Mesenteric fat pad (tissue), 1 donor: ENCODE data around the gene ATP8A2. TPM values are rescaled to one million over a fixed set of nuclear protein-coding genes. Genes with fewer than 3 reads are reported as not detected.

ENCODE experiments used
- DNase-seq: peaks from one replicate; pipeline ENCODE4 v3.0.0-alpha.2; 2020; ENCODE audit warnings: low spot score
- total RNA-seq: library from RNA; stranded (reverse); fragmentation: NEBNext Ultra II Directional; extraction: Animal tissue kit (Norgen Biotek cat#: 25700); gene quantifications from one replicate; pipeline ENCODE4 v1.2.1, GENCODE V29; 2021
- donor health status: DM: yes; HTN: yes; CAD: no.

The ATP8A2 gene
- total RNA-seq, 1 donor from 2014 or later, result 0.10 TPM

DNA sequence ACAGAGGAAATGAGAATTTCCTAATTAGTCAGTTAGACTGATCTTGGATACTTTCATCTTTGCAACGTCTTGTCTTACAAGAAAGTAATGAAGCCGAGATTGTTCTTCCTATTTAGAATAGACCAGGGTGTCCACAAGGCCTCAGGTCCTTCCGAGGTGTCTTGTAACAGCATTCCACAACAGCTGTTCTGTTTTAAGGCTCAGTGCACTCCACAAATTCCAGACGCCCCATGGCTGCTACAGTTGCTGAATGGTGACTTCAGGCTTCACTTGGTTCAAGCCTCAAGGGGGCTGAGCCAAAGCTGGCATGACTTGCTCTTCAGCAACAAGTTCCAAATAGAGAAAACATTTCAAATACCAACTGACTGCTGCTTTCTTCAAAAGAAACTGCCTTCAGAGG, 536.6 kb downstream of the ATP8A2 start:
- no peak for DNase-seq

DNA sequence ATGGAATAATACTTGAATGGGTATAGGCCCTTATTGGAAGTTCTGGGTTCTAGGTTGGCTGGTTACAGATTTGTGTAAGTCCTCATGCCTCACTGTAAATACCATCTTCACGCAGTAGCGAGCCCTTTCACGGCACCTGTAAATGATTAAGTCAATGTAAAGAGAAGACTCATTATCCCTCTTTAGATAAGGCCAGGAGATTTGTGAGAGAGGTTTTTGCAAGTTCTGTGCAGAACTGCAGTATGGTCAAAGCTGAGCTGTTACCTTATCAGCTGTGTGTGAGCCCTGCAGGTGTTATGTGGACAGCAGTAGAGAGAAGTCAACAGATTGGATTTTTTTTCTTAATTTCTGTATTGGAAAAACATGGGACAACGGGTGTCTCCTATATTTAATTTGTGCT, 538.5 kb downstream of the ATP8A2 start:
- DNase-seq, result no peak

DNA sequence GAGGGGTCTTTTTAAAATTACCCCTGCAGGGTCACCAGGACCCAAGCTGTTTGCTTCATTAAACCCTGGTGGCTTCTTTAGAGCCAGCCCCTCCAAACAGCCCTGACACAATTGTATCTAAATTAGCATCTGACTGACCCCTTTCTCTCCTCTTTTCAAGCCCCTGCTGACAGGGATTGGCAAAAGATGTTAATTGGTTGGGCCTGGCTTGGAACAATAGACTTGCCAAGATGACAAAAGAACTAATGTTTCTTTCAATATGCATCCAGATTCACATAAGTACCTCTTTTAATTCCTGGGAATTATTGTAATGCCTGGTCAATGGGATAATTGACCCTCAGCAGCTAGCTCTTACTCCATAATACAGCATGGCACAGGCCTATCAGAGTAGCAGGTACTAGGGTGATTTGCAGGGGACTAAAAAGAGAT, 539.2 kb downstream of the ATP8A2 start:
- DNase-seq, result no peak

DNA sequence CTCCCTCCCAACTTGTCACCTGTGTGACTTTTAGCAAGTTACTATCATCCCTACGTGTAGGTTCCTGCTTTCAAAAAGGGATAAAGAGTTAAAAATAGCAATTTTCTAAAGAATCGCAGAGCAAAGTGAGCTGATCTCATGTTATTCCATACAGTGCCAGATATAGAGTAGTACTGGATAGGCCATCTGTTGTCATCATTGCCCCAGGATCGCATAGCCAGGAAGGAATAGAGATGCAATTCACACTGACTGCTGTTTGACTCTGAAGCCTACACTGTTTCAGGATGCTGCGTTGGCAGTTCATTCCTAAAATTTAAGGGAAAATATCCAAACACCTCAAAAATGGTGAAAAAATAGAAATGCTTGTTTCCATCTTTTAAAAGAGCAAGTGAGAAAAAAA, 541.2 kb downstream of the ATP8A2 start:
- DNase-seq, result no peak

DNA sequence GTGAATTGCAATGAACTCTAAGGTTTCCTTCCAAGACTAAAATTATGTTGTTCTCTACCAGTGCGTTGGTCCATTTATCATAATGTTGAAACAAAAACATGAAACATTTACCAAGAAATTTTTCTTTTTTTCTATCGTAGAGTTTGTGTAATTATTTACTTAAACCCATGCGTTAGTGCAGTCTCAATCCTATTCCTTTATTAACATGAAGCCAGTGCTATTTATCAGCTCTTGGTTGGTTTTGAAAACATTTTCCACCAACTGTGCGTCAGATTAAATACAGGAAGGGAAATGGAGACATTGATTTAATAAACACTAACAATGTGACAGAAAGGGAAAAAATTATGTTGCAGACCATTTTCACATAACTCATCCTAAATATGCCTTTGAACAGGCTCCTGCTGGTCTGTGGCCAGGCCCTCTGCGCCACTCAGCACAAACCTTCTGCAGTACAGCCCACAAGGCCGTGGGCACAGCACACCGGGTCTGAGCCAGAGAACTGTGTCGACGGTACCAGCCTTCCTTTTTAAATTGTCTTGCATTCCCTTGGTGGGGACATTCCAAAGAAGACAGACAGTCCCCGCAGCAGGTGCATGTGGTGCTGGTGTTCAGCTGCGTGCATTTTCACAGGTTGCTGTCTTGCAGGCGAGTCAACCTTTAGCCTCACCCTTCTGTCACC, 544.2 kb downstream of the ATP8A2 start:
- DNase-seq, result no peak

DNA sequence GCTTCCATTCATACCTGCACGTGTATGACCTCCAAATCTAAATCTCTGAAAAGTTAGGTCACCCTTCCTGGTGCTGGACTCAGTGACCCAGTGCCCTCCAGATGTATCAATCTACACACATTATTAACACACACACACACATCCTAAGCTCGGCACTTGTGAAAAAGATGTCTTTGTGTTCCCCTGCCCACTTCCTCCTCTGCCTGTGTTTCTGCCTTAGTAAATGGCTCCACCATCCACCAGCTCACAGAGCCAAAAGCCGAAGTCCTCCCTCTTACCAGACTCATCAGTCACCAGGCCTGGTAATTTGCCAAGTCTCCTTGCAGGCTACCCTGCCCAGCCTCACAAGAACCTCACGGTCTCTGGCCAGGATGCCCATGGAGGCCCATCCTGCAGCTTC, 548.5 kb downstream of the ATP8A2 start:
- no peak for DNase-seq

DNA sequence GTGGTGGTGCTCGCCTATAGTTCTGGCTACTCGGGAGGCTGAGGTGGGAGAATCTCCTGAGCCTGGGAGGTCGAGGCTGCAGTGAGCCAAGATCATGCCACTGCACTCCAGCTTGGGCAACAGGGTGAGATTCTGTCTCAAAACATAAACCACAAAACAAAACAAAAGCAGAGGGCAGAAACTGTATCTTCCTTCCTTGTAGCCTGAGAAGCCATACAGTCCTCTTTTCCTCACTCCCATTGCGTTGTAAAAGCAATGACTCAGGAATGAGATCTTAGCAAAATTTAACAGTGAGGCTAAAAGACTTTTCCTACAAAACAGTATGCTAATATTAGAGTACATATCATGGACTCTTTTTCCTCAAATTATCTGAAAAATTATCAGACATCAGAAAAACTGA, 549.2 kb downstream of the ATP8A2 start:
- DNase-seq, result no peak

DNA sequence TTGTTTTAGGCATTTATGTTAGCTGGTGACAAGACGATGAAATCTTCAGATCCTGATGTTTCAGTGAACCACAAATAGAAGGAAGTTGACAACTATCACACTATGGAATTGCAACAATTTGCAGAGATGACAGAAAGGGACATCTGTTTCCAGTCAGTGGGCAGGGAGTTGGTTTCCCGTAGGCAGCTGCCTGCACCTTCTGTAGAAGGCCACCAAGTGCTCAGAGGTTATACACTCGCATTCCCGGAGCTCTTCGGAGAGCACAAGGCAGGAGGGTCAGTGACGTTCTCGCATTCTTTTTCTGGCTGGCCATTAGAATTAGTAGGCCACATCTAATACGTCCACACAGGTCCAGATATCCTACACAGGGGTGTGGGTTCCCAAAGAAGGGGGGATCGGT, 550.6 kb downstream of the ATP8A2 start:
- DNase-seq, result no peak

DNA sequence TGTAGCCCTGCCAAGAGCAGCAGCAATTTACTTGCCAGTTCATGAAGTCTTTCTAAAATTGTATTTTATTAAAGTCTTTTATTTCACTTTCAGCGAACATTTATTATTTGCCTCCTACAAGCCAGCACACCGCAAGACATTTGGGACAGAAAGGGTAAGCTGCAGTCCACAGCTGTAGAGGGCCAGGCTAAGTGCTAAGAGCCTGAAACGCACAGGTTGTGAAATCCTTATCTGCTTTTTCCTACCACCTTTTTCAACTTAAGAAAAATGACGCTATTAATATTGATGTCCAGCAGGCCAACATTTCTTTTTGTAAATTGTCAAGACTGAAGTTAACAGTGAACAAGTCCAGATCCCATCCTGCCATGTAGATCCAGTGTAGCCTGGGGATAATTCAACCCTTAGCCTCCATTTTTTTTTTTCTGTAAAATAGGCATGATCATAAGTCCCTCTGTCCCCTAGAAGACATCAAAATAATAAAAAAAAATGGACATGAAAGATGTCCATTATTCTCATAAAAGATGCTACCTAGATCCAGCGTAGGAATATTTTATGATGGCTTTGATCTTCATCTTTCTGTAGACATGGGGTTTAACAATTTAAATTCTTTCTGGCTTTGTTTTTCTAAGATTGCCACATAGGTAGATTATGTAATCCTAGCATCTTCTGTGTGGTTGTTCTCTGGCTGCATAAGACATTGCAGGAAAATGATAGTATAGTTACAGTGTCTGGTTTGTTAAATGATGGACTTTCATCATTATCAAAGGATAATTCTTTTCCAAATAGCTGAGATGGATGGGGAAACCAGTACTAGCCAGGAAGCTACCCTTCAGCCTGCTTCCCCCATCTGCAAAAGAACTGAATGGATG, 551.7 kb downstream of the ATP8A2 start:
- DNase-seq, result no peak

DNA sequence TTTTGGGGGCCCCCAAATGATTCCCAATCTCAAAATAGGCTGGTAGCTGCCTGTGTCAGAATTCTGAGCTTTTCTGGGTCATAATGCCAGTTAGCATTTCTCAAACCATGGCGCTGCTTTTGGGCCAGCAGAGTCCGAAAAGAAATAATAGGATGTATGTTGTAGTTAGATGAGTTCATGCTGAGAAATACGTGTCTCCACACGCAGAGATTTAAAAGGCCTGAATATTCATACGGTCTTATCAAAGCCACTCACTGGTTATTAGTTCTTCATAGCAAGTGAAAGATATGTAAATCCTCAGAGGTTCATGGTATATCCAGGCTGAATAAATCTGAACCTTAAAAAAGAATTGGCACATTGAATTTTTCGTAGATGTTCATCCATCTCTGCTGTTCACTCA, 555.6 kb downstream of the ATP8A2 start:
- DNase-seq, result no peak

DNA sequence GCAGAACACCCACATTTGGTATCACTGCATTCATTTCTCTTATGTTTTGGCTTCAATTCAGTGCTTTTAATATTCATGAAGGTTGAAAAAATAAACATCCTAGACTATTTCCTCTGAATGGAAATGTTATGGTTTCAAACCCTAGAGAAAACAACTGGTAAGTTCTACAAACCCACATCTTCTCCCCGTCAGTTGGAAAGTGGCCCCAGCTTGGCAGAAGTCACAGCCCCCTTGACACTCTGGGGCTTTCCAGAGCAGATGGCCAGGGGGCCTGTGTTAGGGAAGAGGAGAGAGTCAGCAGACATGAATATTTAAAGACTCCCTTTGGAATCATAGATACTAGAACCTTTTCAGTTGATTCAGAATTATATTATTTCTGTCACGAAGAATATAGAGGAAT, 556.2 kb downstream of the ATP8A2 start:
- DNase-seq, result no peak

DNA sequence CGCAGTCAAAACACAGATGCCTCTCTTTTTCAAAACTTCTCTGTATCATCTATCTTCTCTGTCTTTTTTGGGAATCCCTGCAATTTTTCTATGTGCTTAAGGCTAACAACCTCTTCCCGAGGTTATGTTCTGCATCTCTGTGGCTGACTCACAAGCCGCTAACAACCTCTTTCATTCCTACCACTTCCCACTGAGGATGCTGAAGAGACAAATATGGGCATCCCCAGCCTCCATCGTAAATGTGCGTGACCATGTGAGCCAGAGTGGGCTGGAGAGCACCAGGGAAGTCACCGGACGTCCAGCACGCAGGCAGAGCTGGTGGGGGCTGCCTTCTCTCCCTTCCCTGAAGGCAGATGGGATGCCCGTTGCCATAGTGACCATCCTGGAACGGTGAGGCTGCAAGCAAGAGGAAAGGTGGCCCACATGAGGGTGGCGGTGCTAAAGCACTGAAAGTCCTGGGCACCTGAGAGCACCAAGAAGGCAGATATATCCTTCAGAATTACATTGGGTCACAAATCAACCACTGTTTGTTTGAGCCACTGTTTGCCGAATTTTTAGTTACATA, 557.2 kb downstream of the ATP8A2 start:
- DNase-seq, result no peak

DNA sequence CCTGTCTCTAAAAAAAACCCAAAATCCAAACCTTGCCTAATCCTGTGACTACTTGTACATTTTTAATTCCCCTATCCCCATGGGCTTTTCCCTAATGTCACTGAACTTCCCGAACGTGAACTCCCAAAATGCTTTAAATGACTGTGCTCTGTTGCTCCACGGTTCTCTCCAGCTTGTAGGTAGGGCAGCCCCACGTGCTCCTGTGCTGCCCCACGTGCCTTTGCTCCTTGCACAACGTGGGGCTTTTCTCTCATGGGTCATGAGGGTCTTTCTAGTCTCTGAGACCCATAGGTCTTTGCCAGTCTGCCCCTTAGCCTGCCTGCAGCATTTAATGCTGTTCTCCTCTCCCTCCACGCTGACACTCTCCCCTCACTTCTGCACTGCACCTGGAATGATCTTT, 558.0 kb downstream of the ATP8A2 start:
- no peak for DNase-seq

DNA sequence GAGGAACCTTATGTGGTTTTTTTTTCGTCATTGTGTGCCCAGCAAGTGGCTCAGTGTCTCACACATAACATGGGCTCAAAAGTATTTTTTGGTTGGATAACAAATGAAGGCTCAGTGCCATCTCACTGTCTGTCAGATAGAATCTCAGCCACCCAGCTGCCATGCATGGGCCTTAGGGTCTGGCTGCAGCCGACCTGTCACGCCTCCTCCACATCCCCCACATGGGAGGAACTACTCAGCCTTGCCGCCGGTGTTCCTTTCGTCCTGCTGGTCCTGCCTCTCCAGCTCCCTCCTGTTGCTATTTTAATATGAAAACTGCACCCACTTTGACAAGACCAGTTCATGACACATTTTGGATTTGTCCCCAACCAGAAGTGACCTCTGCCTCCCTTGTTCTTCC, 558.9 kb downstream of the ATP8A2 start:
- DNase-seq, result no peak

DNA sequence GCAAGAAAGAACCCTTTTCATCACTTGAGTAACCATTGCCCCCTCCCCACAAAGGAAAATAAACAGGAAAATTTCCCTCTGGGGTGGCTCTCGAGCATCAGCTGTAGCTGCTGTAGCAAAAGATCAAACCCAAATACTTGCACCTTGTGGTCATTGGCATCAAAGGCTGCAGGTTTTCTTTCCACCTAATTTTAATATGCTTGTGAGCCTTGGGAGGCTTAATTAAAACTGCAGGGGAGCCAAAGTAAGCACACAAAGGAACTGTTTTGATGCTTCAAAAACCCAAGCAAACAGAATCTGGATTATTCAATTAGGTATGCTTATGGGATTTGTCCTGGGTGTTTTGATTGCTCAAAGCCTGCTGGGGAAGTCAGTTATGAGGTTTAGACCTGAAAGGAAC, 560.6 kb downstream of the ATP8A2 start:
- no peak for DNase-seq

DNA sequence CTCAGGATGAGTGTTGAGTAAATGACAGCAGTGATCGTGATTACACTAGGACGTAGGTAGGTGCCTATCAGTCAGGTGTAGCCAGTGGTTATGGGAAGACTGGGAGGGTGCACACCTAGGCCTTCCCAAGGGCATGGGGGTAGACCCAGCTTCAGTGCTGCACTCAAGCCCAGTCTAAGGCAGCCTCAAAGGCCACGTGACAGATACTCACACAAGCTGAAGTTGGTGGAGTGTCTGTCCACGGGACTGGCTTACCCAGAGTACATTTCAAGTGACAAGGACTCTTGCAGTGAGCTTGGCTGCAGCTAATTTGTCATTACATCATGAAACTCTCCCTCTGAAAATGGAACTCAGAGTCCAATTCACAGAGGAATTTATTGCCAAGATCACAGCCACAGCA, 561.7 kb downstream of the ATP8A2 start:
- no peak for DNase-seq

DNA sequence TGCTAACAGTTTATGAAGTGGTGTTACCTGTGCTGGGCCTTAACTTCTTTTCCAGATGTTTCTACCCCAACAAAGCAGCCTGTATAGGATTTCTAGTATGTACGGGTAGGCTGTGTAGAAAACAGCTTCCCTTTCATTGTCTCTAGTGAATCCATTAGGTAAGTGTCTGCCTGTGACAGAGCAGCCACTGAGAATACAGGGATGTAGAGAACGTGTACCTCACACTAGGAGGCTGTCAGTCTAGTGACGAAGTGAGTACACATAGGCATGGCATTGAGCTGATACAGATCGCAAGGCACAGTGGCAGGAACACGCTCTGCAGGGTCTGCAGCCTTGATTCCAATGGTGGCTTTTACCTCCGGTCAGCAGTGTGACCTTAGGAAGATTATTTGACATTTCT, 562.4 kb downstream of the ATP8A2 start:
- DNase-seq, result no peak

DNA sequence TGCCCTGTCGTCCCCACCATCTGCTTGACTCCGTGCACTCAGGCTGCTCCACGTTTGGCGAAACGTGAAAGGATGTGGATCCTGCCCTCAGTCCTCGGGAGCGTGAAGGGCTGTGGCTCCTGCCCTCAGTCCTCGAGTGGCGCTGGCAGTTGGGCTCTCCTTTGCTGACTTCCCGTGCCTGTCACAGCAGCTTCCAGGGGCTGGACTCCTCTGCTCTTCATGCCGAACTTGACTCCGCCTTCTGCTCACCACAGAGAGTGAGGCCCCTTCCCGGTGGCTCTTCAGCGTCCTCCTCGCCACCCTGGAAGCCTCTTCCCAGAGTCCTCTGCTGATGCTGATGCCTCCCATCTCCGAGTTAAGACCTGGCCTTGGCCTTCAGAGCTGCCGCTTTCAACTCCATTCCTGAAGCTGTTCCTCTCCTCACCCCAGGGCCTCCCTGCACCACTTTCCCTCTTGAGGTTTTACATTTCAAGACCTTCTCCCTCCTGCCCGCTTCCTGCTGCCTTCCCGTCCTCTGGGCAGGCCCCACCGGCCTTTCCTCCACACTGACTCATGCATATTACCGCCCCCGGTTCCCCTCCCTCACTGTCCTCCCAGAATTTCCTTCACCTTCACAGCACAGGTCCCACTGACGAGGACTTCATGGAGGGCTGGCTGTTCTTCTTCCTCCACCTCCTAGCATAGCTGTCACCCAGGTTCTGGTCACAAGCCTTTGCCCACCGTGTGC, 568.4 kb downstream of the ATP8A2 start:
- DNase-seq, result no peak

DNA sequence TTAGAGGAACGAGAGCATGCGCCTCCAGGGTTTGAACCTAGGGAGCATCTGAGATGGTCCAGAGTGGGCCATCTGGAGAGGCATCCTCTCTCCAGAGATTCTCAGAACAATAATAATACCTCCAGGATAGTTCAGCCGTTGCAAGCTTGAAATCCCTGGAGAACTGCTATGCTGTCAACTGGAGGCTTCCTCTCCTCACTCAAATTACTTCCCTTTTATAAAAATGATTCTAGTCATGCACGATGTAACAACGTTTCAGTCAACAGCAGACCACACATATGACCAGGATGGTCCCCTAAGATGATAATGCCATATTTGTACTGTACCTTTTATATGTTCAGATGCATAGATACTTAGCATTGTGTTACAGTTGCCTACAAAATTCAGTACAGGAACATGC, 571.3 kb downstream of the ATP8A2 start:
- DNase-seq, result no peak

DNA sequence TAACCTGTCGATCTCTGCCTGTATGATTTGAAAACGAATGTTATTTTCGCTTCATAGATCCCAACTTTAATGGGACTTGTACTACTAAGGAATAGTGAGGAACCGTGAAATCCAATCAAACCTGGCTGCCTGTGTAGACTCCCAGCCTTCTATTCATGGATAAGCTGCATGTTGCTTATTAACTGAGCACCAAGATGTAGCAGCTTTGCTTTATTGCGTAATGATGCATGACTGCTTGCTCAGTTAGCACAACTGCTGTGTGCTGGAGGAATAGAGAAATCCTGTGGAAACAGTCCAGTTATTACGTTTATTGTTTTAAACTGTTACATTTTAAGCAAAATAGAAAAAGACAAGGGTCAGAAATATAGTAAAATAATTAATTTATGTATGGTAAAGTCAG, 571.9 kb downstream of the ATP8A2 start:
- no peak for DNase-seq

DNA sequence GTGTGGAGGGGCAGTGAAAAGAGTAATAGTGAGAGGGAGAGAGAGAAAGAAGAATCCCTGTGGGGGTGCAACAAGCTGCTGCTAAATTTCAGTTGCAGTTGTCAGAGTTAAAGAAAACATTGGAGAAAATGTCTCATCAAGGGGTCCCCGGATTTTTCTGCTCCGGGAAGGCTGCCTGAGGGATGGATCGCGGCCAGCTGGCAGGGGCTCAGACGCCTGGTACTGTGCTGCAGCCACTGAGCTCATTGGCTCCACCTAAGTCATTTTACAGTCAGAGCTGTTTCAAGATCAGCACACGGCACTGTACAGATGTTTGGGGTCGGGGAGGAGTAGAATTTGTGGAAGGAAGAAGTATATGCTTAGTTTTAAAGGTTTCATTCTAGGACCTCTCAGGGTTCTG, 573.8 kb downstream of the ATP8A2 start:
- no peak for DNase-seq

DNA sequence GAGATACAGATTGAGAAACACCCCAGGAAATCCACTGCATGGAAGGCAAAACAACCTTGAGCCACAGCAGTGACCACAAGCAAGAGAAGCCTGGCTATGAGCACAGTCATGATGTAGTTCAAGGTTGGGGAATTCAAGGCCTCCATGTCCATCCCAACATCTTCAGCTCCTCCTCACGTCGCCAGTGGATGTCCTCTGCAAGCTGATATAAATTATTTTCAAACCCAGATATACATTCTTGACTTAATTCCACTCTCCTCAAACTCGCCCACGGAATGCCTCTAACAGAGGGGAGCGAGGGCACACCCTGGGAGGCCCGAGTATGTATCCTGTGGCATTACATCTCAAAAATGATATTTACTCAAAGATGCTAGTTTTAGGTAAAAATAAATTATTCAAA, 574.5 kb downstream of the ATP8A2 start:
- no peak for DNase-seq
